Measurements from ENCODE around the gene CDS2.

Gene CDS2

GRCh38 chr20:5188736-5189135 lies 61.9 kb downstream of the CDS2 start:
- DNase-seq = no peak
- TF ChIP-seq GATA1 (IDR thresholded peaks at IDR 0.05; ENCODE audit: low read depth, low read length) (no peak), POLR2A (IDR thresholded peaks at IDR 0.05; ENCODE audit: low read length) (no peak)

- DNase-seq = no peak
- TF ChIP-seq GATA1 (IDR thresholded peaks at IDR 0.05; ENCODE audit: low read depth, low read length) (no peak), POLR2A (IDR thresholded peaks at IDR 0.05; ENCODE audit: low read length) (no peak)
These were observed 63.1 kb downstream of the CDS2 start for GRCh38 chr20:5189917-5190316.

- no peak for TF ChIP-seq POLR2A (IDR thresholded peaks at IDR 0.05; ENCODE audit: low read length)
- no peak for TF ChIP-seq GATA1 (IDR thresholded peaks at IDR 0.05; ENCODE audit: low read depth, low read length)
- no peak for DNase-seq
These were observed 63.6 kb downstream of the CDS2 start for GRCh38 chr20:5190444-5190843.

GRCh38 chr20:5191829-5192569 lies 65.2 kb downstream of the CDS2 start:
- DNase-seq = peak; percentile 78 to 84

GRCh38 chr20:5192570-5193431 lies 66.0 kb downstream of the CDS2 start:
- TF ChIP-seq POLR2A (IDR thresholded peaks at IDR 0.05; ENCODE audit: low read length) (no peak), GATA1 (IDR thresholded peaks at IDR 0.05; ENCODE audit: low read depth, low read length) (no peak)
- no peak for DNase-seq

More at GRCh38 chr20:5191829-5192569, 65.2 kb downstream of the CDS2 start:
- TF ChIP-seq POLR2A (IDR thresholded peaks at IDR 0.05; ENCODE audit: low read length) = no peak

GRCh38 chr20:5195655-5196054 lies 68.8 kb downstream of the CDS2 start:
- no peak for DNase-seq
- TF ChIP-seq GATA1 (IDR thresholded peaks at IDR 0.05; ENCODE audit: low read depth, low read length) (no peak), POLR2A (IDR thresholded peaks at IDR 0.05; ENCODE audit: low read length) (no peak)

GRCh38 chr20:5196149-5196548 lies 69.3 kb downstream of the CDS2 start:
- TF ChIP-seq GATA1 (IDR thresholded peaks at IDR 0.05; ENCODE audit: low read depth, low read length) (no peak), POLR2A (IDR thresholded peaks at IDR 0.05; ENCODE audit: low read length) (no peak)
- DNase-seq = no peak

GRCh38 chr20:5197270-5197827 lies 70.5 kb downstream of the CDS2 start:
- no peak for DNase-seq
- TF ChIP-seq POLR2A (IDR thresholded peaks at IDR 0.05; ENCODE audit: low read length) = no peak
- TF ChIP-seq GATA1 (IDR thresholded peaks at IDR 0.05; ENCODE audit: low read depth, low read length) = no peak

- no peak for TF ChIP-seq GATA1 (IDR thresholded peaks at IDR 0.05; ENCODE audit: low read depth, low read length)
- no peak for TF ChIP-seq POLR2A (IDR thresholded peaks at IDR 0.05; ENCODE audit: low read length)
- no peak for DNase-seq
These were observed 71.2 kb downstream of the CDS2 start for GRCh38 chr20:5197847-5198650.

GRCh38 chr20:5198651-5198924 lies 71.8 kb downstream of the CDS2 start:
- no peak for DNase-seq

GRCh38 chr20:5203380-5203779 lies 76.6 kb downstream of the CDS2 start:
- no peak for TF ChIP-seq GATA1 (IDR thresholded peaks at IDR 0.05; ENCODE audit: low read depth, low read length)
- TF ChIP-seq POLR2A (IDR thresholded peaks at IDR 0.05; ENCODE audit: low read length) = no peak
- no peak for DNase-seq

More at GRCh38 chr20:5198651-5198924, 71.8 kb downstream of the CDS2 start:
- TF ChIP-seq POLR2A (IDR thresholded peaks at IDR 0.05; ENCODE audit: low read length) = no peak

- DNase-seq = peak; percentile 73 to 83
- TF ChIP-seq GATA1 (IDR thresholded peaks at IDR 0.05; ENCODE audit: low read depth, low read length) (no peak), POLR2A (IDR thresholded peaks at IDR 0.05; ENCODE audit: low read length) (no peak)
These were observed 78.8 kb downstream of the CDS2 start for GRCh38 chr20:5205348-5206210.

GRCh38 chr20:5207138-5207537 lies 80.3 kb downstream of the CDS2 start:
- TF ChIP-seq POLR2A (IDR thresholded peaks at IDR 0.05; ENCODE audit: low read length) = no peak
- TF ChIP-seq GATA1 (IDR thresholded peaks at IDR 0.05; ENCODE audit: low read depth, low read length) = no peak
- no peak for DNase-seq

All from erythroblast (primary cell).